Thoracic aorta (tissue), 2 donors: ENCODE measurements around the gene METTL15. TPM values are rescaled to one million over a fixed set of nuclear protein-coding genes. Genes with fewer than 3 reads are reported as not detected.

Experiments
- ATAC-seq: fragments of 150-250 bp; one replicate; pipeline ENCODE4 v1.8.0; 2017; ENCODE audit warnings: low read depth; ENCODE audit not compliant: insufficient number of reproducible peaks, low FRiP score
- DNase-seq: peaks from one replicate; pipeline ENCODE4 v3.0.0-alpha.2; 2020; ENCODE audit warnings: low spot score
- H3K27ac ChIP-seq, 2 donors: fragments of 200-600 bp; sonication (generic); 1 replicate in 1 of 2; 2 replicates in 1 of 2; pipeline ENCODE4 v1.5.1; 2016; ENCODE audit warnings: mild to moderate bottlenecking in 2 of 2, moderate library complexity in 2 of 2
- H3K27me3 ChIP-seq: fragments of 200-600 bp; sonication (generic); replicated peaks from 2 replicates; pipeline ENCODE4 v1.6.0; 2016; ENCODE audit warnings: mild to moderate bottlenecking; ENCODE audit not compliant: insufficient read depth
- H3K36me3 ChIP-seq: fragments of 200-600 bp; sonication (generic); one replicate; pipeline ENCODE4 v1.5.1; 2016
- H3K4me1 ChIP-seq, 2 donors: fragments of 200-600 bp; sonication (generic); 1 replicate in 1 of 2; 2 replicates in 1 of 2; pipeline versions ENCODE4 v1.5.1 to v1.6.0; 2016; ENCODE audit warnings: low read depth in 2 of 2, mild to moderate bottlenecking in 1 of 2; ENCODE audit not compliant: control insufficient read depth in 1 of 2
- H3K4me3 ChIP-seq: fragments of 200-600 bp; sonication (generic); 2 replicates; pipeline ENCODE4 v1.5.1; 2016; ENCODE audit warnings: mild to moderate bottlenecking
- H3K9me3 ChIP-seq: fragments of 200-600 bp; sonication (generic); 2 replicates; pipeline ENCODE4 v1.5.1; 2016
- total RNA-seq, 2 donors: library from RNA; depleted of rRNA; stranded (reverse); fragments of >200 nt; gene quantifications; one replicate each; pipeline versions ENCODE4 v1.1.0 to v1.2.3, GENCODE V29; 2016
- TF ChIP-seq, protein P1 (sequence below): fragments of 200-600 bp; sonication (generic); IDR thresholded peaks from one replicate; pipeline ENCODE4 v1.5.1; 2019; ENCODE audit warnings: antibody characterized with exemption

METTL15 gene
- total RNA-seq, 2 donors from 2014 or later = 7.6 to 12.1 TPM

GRCh38 chr11:28153586-28153985 is 45.4 kb downstream of the METTL15 start:
- H3K4me1 ChIP-seq = no peaks in the 10 kb centered on the region
- H3K27ac ChIP-seq = no peak overlapping the region
- H3K9me3 ChIP-seq = no peaks in the 10 kb centered on the region
- no peaks in the 10 kb centered on the region for H3K27me3 ChIP-seq
- H3K36me3 ChIP-seq = peaks cover 5% of the 10 kb centered on the region
- TF ChIP-seq, protein P1, sequence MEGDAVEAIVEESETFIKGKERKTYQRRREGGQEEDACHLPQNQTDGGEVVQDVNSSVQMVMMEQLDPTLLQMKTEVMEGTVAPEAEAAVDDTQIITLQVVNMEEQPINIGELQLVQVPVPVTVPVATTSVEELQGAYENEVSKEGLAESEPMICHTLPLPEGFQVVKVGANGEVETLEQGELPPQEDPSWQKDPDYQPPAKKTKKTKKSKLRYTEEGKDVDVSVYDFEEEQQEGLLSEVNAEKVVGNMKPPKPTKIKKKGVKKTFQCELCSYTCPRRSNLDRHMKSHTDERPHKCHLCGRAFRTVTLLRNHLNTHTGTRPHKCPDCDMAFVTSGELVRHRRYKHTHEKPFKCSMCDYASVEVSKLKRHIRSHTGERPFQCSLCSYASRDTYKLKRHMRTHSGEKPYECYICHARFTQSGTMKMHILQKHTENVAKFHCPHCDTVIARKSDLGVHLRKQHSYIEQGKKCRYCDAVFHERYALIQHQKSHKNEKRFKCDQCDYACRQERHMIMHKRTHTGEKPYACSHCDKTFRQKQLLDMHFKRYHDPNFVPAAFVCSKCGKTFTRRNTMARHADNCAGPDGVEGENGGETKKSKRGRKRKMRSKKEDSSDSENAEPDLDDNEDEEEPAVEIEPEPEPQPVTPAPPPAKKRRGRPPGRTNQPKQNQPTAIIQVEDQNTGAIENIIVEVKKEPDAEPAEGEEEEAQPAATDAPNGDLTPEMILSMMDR = no peak
- ATAC-seq = no peak
- DNase-seq = no peak
- no peak overlapping the region for H3K4me3 ChIP-seq

- no peaks in the 10 kb centered on the region for H3K27me3 ChIP-seq
- TF ChIP-seq, protein P1 = no peak
- H3K9me3 ChIP-seq = no peaks in the 10 kb centered on the region
- no peak for ATAC-seq
- DNase-seq = no peak
- no peak overlapping the region for H3K4me3 ChIP-seq
- no peaks in the 10 kb centered on the region for H3K4me1 ChIP-seq
- no peaks in the 10 kb centered on the region for H3K36me3 ChIP-seq
- H3K27ac ChIP-seq = no peak overlapping the region
These were observed 60.5 kb downstream of the METTL15 start for GRCh38 chr11:28168718-28169117.

DNA sequence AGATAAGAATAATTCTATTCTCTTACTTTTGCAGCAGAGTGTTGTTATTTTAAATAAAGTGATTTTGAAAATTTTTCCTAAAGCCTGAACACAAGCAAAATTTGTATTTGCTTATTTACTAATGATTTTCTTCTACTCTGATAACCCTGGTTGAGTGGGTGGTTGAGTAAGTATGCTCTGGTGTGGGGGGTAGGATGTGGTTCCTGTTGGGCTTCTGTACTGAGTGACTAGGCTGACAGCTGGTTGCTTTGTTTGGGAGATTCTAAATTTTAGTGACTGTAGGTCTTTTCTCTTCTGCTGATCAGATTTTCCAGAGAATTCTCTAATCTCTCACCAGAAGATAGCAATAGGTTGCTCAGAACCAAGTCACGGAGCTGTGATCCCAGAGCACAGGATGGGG is 61.6 kb downstream of the METTL15 start:
- Histone ChIP-seq H3K36me3 (no peaks in the 10 kb centered on the region), H3K4me1 (no peaks in the 10 kb centered on the region), H3K4me3 (no peak overlapping the region), H3K27ac (no peak overlapping the region), H3K27me3 (no peaks in the 10 kb centered on the region), H3K9me3 (no peaks in the 10 kb centered on the region)
- TF ChIP-seq, protein P1 = no peak
- ATAC-seq (no peak), DNase-seq (no peak)

- DNase-seq = no peak
- Histone ChIP-seq H3K27ac (no peak overlapping the region), H3K27me3 (no peaks in the 10 kb centered on the region), H3K4me3 (no peak overlapping the region), H3K36me3 (no peaks in the 10 kb centered on the region), H3K4me1 (no peaks in the 10 kb centered on the region), H3K9me3 (no peaks in the 10 kb centered on the region)
- TF ChIP-seq, protein P1 = no peak
- no peak for ATAC-seq
These were observed 62.6 kb downstream of the METTL15 start for GRCh38 chr11:28170759-28171158.

DNA sequence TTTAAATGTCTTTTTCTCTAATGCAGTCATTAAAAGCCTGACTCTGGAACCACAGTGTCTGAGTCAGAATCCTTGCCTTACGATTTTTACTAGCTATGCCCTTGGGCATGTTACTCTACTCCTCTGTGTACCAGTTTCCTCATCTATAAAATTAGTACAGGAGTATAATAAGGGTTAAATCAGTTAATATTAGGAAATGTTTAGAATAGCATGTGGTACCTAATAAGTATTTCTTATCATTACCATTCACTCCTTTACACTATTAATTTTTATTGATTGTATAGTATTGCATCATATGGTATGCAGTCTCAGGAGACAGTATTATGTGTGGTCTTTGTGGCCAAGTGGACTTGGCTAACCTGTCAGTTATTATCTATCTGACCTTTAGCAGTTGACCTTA is 68.2 kb downstream of the METTL15 start:
- no peak overlapping the region for H3K4me3 ChIP-seq
- TF ChIP-seq, protein P1 = no peak
- no peaks in the 10 kb centered on the region for H3K9me3 ChIP-seq
- H3K4me1 ChIP-seq = no peaks in the 10 kb centered on the region
- H3K27me3 ChIP-seq = no peaks in the 10 kb centered on the region
- no peak for DNase-seq
- no peak for ATAC-seq
- no peak overlapping the region for H3K27ac ChIP-seq
- H3K36me3 ChIP-seq = no peaks in the 10 kb centered on the region
